Gastrocnemius medialis (tissue), 4 donors: ENCODE results near the gene AOC1. TPM values are rescaled to one million over a fixed set of nuclear protein-coding genes. Genes with fewer than 3 reads are reported as not detected.

Experiments used
- ATAC-seq, 2 donors: fragments of 150-250 bp; one replicate each; pipeline ENCODE4 v1.9.1; 2016
- DNase-seq, 2 donors: peaks; one replicate each; pipeline ENCODE4 v3.0.0-alpha.2; 2019
- H3K27ac ChIP-seq, 4 donors: fragments of 200-600 bp; sonication (generic); 1 replicate in 1 of 4; 2 replicates in 3 of 4; pipeline ENCODE4 v1.5.1; 2016 to 2018; ENCODE audit warnings: mild to moderate bottlenecking in 2 of 4, moderate library complexity in 1 of 4
- H3K27me3 ChIP-seq, 3 donors: fragments of 200-600 bp; sonication (generic) in 2 of 3; 1 replicate in 1 of 3; 2 replicates in 2 of 3; pipeline versions ENCODE4 v1.5.1 to v1.6.0; 2016 to 2019; ENCODE audit warnings: mild to moderate bottlenecking in 1 of 3, moderate library complexity in 1 of 3
- H3K36me3 ChIP-seq, 2 donors: fragments of 200-600 bp; sonication (generic) in 1 of 2; one replicate each; pipeline ENCODE4 v1.5.1; 2017 to 2018
- H3K4me1 ChIP-seq, 2 donors: fragments of 200-600 bp; sonication (generic) in 1 of 2; one replicate each; pipeline ENCODE4 v1.5.1; 2016 to 2017; ENCODE audit warnings: mild to moderate bottlenecking in 2 of 2
- H3K4me3 ChIP-seq, 4 donors: fragments of 200-600 bp; sonication (generic) in 3 of 4; 1 replicate in 1 of 4; 2 replicates in 3 of 4; pipeline ENCODE4 v1.5.1; 2016 to 2019; ENCODE audit warnings: mild to moderate bottlenecking in 2 of 4
- H3K9me3 ChIP-seq, 3 donors: fragments of 200-600 bp; sonication (generic) in 2 of 3; 1 replicate in 1 of 3; 2 replicates in 2 of 3; pipeline ENCODE4 v1.5.1; 2016 to 2019
- POLR2A ChIP-seq, 2 donors: fragments of 450-650 bp; IDR thresholded peaks; one replicate each; pipeline ENCODE4 v1.6.1; 2017; ENCODE audit warnings: antibody characterized with exemption in 2 of 2, mild to moderate bottlenecking in 2 of 2, moderate library complexity in 2 of 2
- in situ Hi-C, 4 donors: fragments of 200-750 bp; cut with MboI; loops; one replicate each; pipeline versions ENCODE4 v1.15.0 to v1.8.0; 2017; ENCODE audit warnings: low sequenced_read_pairs in 4 of 4
- intact Hi-C: fragments of 100-400 bp; cut with DNase I; formaldehyde crosslinking; loops from one replicate; pipeline ENCODE4 v1.15.1; 2023; ENCODE audit warnings: low total_unique reads
- total RNA-seq, 4 donors: library from RNA; depleted of rRNA; stranded (reverse); fragments of >200 nt; gene quantifications; one replicate each; pipeline versions ENCODE4 v1.1.0 to v1.2.3, GENCODE V29; 2016
- TF ChIP-seq, protein P1 (sequence below), 5 experiments: fragments of 450-650 bp in 3 of 5; fragments of 200-600 bp in 2 of 5; sonication (generic) in 2 of 5; IDR thresholded peaks in 4 of 5; conservative IDR thresholded peaks in 1 of 5; 1 replicate in 4 of 5; 2 replicates in 1 of 5; pipeline ENCODE4 v1.5.1; 2016 to 2019; ENCODE audit warnings: antibody characterized with exemption in 5 of 5, mild to moderate bottlenecking in 3 of 5, moderate library complexity in 3 of 5

AOC1 gene
- total RNA-seq: 1 to 10 TPM in 1 of 4 donors, not detected in 3; 1.6 TPM

- DNase-seq: no peak
- H3K4me1 ChIP-seq: no peaks in the 10 kb centered on the region
- ATAC-seq: no peak
- intact Hi-C loops (no loop called here), in situ Hi-C loops (no loop called here)
- no peak within 1 kb of the TSS for H3K27ac ChIP-seq
- H3K9me3 ChIP-seq: no peaks in the 10 kb centered on the region
- H3K4me3 ChIP-seq: no peak within 1 kb of the TSS
- TF ChIP-seq, protein P1, sequence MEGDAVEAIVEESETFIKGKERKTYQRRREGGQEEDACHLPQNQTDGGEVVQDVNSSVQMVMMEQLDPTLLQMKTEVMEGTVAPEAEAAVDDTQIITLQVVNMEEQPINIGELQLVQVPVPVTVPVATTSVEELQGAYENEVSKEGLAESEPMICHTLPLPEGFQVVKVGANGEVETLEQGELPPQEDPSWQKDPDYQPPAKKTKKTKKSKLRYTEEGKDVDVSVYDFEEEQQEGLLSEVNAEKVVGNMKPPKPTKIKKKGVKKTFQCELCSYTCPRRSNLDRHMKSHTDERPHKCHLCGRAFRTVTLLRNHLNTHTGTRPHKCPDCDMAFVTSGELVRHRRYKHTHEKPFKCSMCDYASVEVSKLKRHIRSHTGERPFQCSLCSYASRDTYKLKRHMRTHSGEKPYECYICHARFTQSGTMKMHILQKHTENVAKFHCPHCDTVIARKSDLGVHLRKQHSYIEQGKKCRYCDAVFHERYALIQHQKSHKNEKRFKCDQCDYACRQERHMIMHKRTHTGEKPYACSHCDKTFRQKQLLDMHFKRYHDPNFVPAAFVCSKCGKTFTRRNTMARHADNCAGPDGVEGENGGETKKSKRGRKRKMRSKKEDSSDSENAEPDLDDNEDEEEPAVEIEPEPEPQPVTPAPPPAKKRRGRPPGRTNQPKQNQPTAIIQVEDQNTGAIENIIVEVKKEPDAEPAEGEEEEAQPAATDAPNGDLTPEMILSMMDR (IDR thresholded peaks at IDR 0.05 in 4 of 5, conservative IDR thresholded peaks at IDR 0.05 in 1 of 5): no peak
- no peak for TF ChIP-seq POLR2A (IDR thresholded peaks at IDR 0.05)
- no peaks in the 10 kb centered on the region for H3K36me3 ChIP-seq
- peaks cover 0 to 10% (median 0%) of the 10 kb centered on the region in 3 donors for H3K27me3 ChIP-seq
These were observed at the start of gene AOC1 for GRCh38 chr7:150852371-150852905. Gene AOC1 (plus strand): TSS chr7:150852517. CDS start chr7:150856471, 3,954 bp downstream.

- Histone ChIP-seq H3K36me3 (no peaks in the 10 kb centered on the region), H3K9me3 (no peaks in the 10 kb centered on the region), H3K27ac (no peak overlapping the region), H3K4me1 (no peaks in the 10 kb centered on the region), H3K27me3 (peaks cover 18 to 40% (median 25%) of the 10 kb centered on the region in 3 donors), H3K4me3 (no peak overlapping the region)
- ATAC-seq (no peak), DNase-seq (no peak)
- intact Hi-C loops (no loop called here), in situ Hi-C loops (no loop called here)
- TF ChIP-seq POLR2A (IDR thresholded peaks at IDR 0.05): no peak
- TF ChIP-seq, protein P1 (IDR thresholded peaks at IDR 0.05 in 4 of 5, conservative IDR thresholded peaks at IDR 0.05 in 1 of 5): no peak
These were observed 49.0 kb upstream of the AOC1 start for GRCh38 chr7:150803161-150803860.

DNA sequence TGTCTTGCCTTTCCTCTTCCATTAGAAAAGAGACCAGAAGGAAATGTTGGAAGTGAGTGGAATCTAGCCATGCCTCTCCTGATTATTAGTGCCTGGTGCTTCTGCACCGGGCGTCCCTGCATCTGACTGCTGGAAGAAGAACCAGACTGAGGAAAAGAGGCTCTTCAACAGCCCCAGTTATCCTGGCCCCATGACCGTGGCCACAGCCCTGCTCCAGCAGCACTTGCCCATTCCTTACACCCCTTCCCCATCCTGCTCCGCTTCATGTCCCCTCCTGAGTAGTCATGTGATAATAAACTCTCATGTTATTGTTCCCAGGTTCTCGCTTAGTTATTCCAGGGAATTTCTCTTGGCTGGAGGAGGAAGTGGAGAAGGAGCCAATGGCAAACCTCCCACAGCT is 47.5 kb upstream of the AOC1 start:
- H3K36me3 ChIP-seq: no peaks in the 10 kb centered on the region
- TF ChIP-seq, protein P1 (IDR thresholded peaks at IDR 0.05 in 4 of 5, conservative IDR thresholded peaks at IDR 0.05 in 1 of 5): no peak
- TF ChIP-seq POLR2A (IDR thresholded peaks at IDR 0.05): no peak
- H3K27ac ChIP-seq: no peak overlapping the region
- H3K4me1 ChIP-seq: no peaks in the 10 kb centered on the region
- no peak overlapping the region for H3K4me3 ChIP-seq
- H3K9me3 ChIP-seq: no peaks in the 10 kb centered on the region
- in situ Hi-C loops: no loop called here
- peaks cover 9 to 29% (median 18%) of the 10 kb centered on the region in 3 donors for H3K27me3 ChIP-seq
- intact Hi-C loops: no loop called here
- no peak for DNase-seq
- no peak for ATAC-seq

- H3K4me1 ChIP-seq: no peaks in the 10 kb centered on the region
- TF ChIP-seq, protein P1 (IDR thresholded peaks at IDR 0.05 in 4 of 5, conservative IDR thresholded peaks at IDR 0.05 in 1 of 5): no peak
- no peak for TF ChIP-seq POLR2A (IDR thresholded peaks at IDR 0.05)
- no peaks in the 10 kb centered on the region for H3K9me3 ChIP-seq
- intact Hi-C loops: no loop called here
- ATAC-seq (no peak), DNase-seq (no peak)
- no peak overlapping the region for H3K27ac ChIP-seq
- no peaks in the 10 kb centered on the region for H3K36me3 ChIP-seq
- H3K27me3 ChIP-seq: peaks cover 3 to 19% (median 9%) of the 10 kb centered on the region in 3 donors
- no peak overlapping the region for H3K4me3 ChIP-seq
- in situ Hi-C loops: no loop called here
These were observed 46.5 kb upstream of the AOC1 start for GRCh38 chr7:150805864-150806263.
